ENCODE measurements around the gene DPH6. TPM values are rescaled to one million over a fixed set of nuclear protein-coding genes. Genes with fewer than 3 reads are reported as not detected.

Gene DPH6
- total and polyA plus RNA-seq, 4 donors = 3.4 to 14.3 (median 10.4) TPM

- Histone ChIP-seq H3K4me1 (ENCODE audit: control insufficient read depth in 4 of 4, insufficient read depth in 4 of 4, low read length in 3 of 4) (peaks cover 1 to 7% (median 6%) of the 10 kb centered on the region in 4 donors), H3K9me3 (ENCODE audit: control insufficient read depth in 4 of 4, low read length in 3 of 4) (no peaks in the 10 kb centered on the region), H3K4me3 (ENCODE audit: low read depth in 1 of 3, low read length in 3 of 3) (no peak overlapping the region), H3K9ac (ENCODE audit: low read depth in 1 of 2, low read length in 2 of 2) (no peak overlapping the region), H3K27me3 (ENCODE audit: control insufficient read depth in 4 of 4, insufficient read depth in 4 of 4, low read length in 3 of 4) (no peaks in the 10 kb centered on the region), H3K36me3 (ENCODE audit: control insufficient read depth in 4 of 4, insufficient read depth in 3 of 4, low read depth in 1 of 4, low read length in 3 of 4) (peaks cover 0 to 3% (median under 1%) of the 10 kb centered on the region in 4 donors), H3K27ac (ENCODE audit: low read depth in 1 of 2, low read length in 2 of 2) (no peak overlapping the region)
- no peak for DNase-seq (ENCODE audit: low spot score)
- TF ChIP-seq, protein P1, sequence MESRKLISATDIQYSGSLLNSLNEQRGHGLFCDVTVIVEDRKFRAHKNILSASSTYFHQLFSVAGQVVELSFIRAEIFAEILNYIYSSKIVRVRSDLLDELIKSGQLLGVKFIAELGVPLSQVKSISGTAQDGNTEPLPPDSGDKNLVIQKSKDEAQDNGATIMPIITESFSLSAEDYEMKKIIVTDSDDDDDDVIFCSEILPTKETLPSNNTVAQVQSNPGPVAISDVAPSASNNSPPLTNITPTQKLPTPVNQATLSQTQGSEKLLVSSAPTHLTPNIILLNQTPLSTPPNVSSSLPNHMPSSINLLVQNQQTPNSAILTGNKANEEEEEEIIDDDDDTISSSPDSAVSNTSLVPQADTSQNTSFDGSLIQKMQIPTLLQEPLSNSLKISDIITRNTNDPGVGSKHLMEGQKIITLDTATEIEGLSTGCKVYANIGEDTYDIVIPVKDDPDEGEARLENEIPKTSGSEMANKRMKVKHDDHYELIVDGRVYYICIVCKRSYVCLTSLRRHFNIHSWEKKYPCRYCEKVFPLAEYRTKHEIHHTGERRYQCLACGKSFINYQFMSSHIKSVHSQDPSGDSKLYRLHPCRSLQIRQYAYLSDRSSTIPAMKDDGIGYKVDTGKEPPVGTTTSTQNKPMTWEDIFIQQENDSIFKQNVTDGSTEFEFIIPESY (IDR thresholded peaks at IDR 0.05) = no peak
- TF ChIP-seq HNF4G (IDR thresholded peaks at IDR 0.05) = no peak
- no peak for TF ChIP-seq ATF3 (IDR thresholded peaks at IDR 0.05)
- TF ChIP-seq FOXA2 (IDR thresholded peaks at IDR 0.05) = no peak
- no peak for TF ChIP-seq YY1 (IDR thresholded peaks at IDR 0.05)
- TF ChIP-seq SP1 (IDR thresholded peaks at IDR 0.05) = no peak
- TF ChIP-seq TAF1 (conservative IDR thresholded peaks at IDR 0.05) = no peak
- no peak for TF ChIP-seq HNF4A (conservative IDR thresholded peaks at IDR 0.05)
- WGBS = 39% methylated on average over 2 of the region's 2 CpGs
Measured at GRCh38 chr15:35535365-35535916, 10.5 kb downstream of the DPH6 start.

GRCh38 chr15:35533130-35534110 lies 12.5 kb downstream of the DPH6 start:
- no peaks in the 10 kb centered on the region for H3K27me3 ChIP-seq (ENCODE audit: control insufficient read depth in 4 of 4, insufficient read depth in 4 of 4, low read length in 3 of 4)
- peaks cover 1 to 10% (median 7%) of the 10 kb centered on the region in 4 donors for H3K4me1 ChIP-seq (ENCODE audit: control insufficient read depth in 4 of 4, insufficient read depth in 4 of 4, low read length in 3 of 4)
- no peak for DNase-seq (ENCODE audit: low spot score)
- TF ChIP-seq ATF3 (IDR thresholded peaks at IDR 0.05) (no peak), GABPA (IDR thresholded peaks at IDR 0.05 in 1 of 2, conservative IDR thresholded peaks at IDR 0.05 in 1 of 2) (no peak), NR2F2 (IDR thresholded peaks at IDR 0.05) (no peak), RAD21 (IDR thresholded peaks at IDR 0.05) (no peak), YY1 (IDR thresholded peaks at IDR 0.05) (no peak), HNF4G (IDR thresholded peaks at IDR 0.05) (no peak), FOXA2 (IDR thresholded peaks at IDR 0.05) (no peak), SP1 (IDR thresholded peaks at IDR 0.05) (no peak), CTCF (IDR thresholded peaks at IDR 0.05; ENCODE audit: low read depth, low read length, missing input control) (no peak), HNF4A (conservative IDR thresholded peaks at IDR 0.05) (no peak), EGR1 (IDR thresholded peaks at IDR 0.05; ENCODE audit: low read depth in 2 of 2) (no peak)
- TF ChIP-seq, protein P1 (IDR thresholded peaks at IDR 0.05) = no peak
- TF ChIP-seq, protein P2, sequence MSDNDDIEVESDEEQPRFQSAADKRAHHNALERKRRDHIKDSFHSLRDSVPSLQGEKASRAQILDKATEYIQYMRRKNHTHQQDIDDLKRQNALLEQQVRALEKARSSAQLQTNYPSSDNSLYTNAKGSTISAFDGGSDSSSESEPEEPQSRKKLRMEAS (IDR thresholded peaks at IDR 0.05) = no peak
- TF ChIP-seq, protein P3, sequence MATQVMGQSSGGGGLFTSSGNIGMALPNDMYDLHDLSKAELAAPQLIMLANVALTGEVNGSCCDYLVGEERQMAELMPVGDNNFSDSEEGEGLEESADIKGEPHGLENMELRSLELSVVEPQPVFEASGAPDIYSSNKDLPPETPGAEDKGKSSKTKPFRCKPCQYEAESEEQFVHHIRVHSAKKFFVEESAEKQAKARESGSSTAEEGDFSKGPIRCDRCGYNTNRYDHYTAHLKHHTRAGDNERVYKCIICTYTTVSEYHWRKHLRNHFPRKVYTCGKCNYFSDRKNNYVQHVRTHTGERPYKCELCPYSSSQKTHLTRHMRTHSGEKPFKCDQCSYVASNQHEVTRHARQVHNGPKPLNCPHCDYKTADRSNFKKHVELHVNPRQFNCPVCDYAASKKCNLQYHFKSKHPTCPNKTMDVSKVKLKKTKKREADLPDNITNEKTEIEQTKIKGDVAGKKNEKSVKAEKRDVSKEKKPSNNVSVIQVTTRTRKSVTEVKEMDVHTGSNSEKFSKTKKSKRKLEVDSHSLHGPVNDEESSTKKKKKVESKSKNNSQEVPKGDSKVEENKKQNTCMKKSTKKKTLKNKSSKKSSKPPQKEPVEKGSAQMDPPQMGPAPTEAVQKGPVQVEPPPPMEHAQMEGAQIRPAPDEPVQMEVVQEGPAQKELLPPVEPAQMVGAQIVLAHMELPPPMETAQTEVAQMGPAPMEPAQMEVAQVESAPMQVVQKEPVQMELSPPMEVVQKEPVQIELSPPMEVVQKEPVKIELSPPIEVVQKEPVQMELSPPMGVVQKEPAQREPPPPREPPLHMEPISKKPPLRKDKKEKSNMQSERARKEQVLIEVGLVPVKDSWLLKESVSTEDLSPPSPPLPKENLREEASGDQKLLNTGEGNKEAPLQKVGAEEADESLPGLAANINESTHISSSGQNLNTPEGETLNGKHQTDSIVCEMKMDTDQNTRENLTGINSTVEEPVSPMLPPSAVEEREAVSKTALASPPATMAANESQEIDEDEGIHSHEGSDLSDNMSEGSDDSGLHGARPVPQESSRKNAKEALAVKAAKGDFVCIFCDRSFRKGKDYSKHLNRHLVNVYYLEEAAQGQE (IDR thresholded peaks at IDR 0.05) = no peak
- WGBS = 95% methylated on average over 2 of the region's 2 CpGs
- H3K9ac ChIP-seq (ENCODE audit: low read depth in 1 of 2, low read length in 2 of 2) = no peak overlapping the region
- no peak overlapping the region for H3K4me3 ChIP-seq (ENCODE audit: low read depth in 1 of 3, low read length in 3 of 3)
- H3K27ac ChIP-seq (ENCODE audit: low read depth in 1 of 2, low read length in 2 of 2) = no peak overlapping the region
- peaks cover 0 to 3% (median under 1%) of the 10 kb centered on the region in 4 donors for H3K36me3 ChIP-seq (ENCODE audit: control insufficient read depth in 4 of 4, insufficient read depth in 3 of 4, low read depth in 1 of 4, low read length in 3 of 4)
- H3K9me3 ChIP-seq (ENCODE audit: control insufficient read depth in 4 of 4, low read length in 3 of 4) = no peaks in the 10 kb centered on the region
